Neutrophil (primary cell): Measurements from ENCODE around the gene RAI14.
"Not testable (repeated sequence)": the region's sequence is repeated elsewhere in the genome, so short reads cannot be mapped to it uniquely, and the experiment has no call there.

Source experiments
- H3K27ac ChIP-seq: fragments of 200-600 bp; sonication (generic); 2 replicates; pipeline ENCODE4 v1.5.1; 2016; ENCODE audit warnings: mild to moderate bottlenecking, moderate library complexity
- H3K27me3 ChIP-seq: fragments of 200-600 bp; sonication (generic); 2 replicates; pipeline ENCODE4 v1.6.0; 2016; ENCODE audit warnings: mild to moderate bottlenecking
- H3K36me3 ChIP-seq: fragments of 200-600 bp; sonication (generic); 2 replicates; pipeline ENCODE4 v1.5.1; 2017
- H3K4me1 ChIP-seq, 2 experiments: fragments of 200-600 bp in 1 of 2; sonication (generic) in 1 of 2; 1 replicate in 1 of 2; 2 replicates in 1 of 2; pipeline versions ENCODE4 v1.5.1 to v1.6.1; 2013 to 2016; ENCODE audit warnings: low read depth in 1 of 2, low read length in 1 of 2, mild to moderate bottlenecking in 1 of 2, moderate library complexity in 1 of 2; ENCODE audit not compliant: control insufficient read depth in 1 of 2, insufficient read depth in 1 of 2
- H3K4me3 ChIP-seq, 2 experiments: fragments of 200-600 bp in 1 of 2; sonication (generic) in 1 of 2; 1 replicate in 1 of 2; 2 replicates in 1 of 2; pipeline ENCODE4 v1.5.1; 2013 to 2016; ENCODE audit warnings: low read depth in 1 of 2, low read length in 1 of 2, mild to moderate bottlenecking in 1 of 2, moderate library complexity in 1 of 2
- H3K9me3 ChIP-seq: fragments of 200-600 bp; sonication (generic); 2 replicates; pipeline ENCODE4 v1.5.1; 2016
- TF ChIP-seq, protein P1 (sequence below): fragments of 200-600 bp; sonication (generic); IDR thresholded peaks from 2 replicates; pipeline ENCODE4 v1.5.1; 2016; ENCODE audit warnings: antibody characterized with exemption

RAI14 gene

DNA sequence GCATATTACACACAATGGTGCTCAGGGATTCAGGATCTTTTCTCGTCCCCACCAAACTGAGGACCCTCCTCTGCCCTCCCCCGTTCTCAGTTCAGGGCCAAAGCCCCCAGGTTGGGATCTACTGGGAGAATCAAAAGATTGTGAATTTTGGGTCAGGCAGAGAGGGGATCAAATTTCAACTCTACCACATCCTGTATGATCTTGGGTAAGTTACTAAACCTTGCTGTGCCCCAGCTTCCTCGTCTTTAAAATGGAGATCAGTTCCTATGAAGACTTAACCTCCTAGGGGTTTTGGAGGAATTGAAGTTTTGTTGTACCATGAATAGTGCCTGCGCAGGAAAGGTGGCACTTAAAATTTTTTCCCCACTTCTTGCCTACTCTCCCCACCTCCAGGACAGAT, 62.4 kb downstream of the RAI14 start:
- Histone ChIP-seq H3K9me3 (no peaks in the 10 kb centered on the region), H3K27ac (no peak overlapping the region), H3K4me3 (no peak overlapping the region), H3K4me1 (no peaks in the 10 kb centered on the region), H3K36me3 (no peaks in the 10 kb centered on the region), H3K27me3 (no peaks in the 10 kb centered on the region)
- TF ChIP-seq, protein P1, sequence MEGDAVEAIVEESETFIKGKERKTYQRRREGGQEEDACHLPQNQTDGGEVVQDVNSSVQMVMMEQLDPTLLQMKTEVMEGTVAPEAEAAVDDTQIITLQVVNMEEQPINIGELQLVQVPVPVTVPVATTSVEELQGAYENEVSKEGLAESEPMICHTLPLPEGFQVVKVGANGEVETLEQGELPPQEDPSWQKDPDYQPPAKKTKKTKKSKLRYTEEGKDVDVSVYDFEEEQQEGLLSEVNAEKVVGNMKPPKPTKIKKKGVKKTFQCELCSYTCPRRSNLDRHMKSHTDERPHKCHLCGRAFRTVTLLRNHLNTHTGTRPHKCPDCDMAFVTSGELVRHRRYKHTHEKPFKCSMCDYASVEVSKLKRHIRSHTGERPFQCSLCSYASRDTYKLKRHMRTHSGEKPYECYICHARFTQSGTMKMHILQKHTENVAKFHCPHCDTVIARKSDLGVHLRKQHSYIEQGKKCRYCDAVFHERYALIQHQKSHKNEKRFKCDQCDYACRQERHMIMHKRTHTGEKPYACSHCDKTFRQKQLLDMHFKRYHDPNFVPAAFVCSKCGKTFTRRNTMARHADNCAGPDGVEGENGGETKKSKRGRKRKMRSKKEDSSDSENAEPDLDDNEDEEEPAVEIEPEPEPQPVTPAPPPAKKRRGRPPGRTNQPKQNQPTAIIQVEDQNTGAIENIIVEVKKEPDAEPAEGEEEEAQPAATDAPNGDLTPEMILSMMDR, result no peak

GRCh38 chr5:34719029-34719428, 62.9 kb downstream of the RAI14 start:
- no peak overlapping the region for H3K4me3 ChIP-seq
- H3K27me3 ChIP-seq, result no peaks in the 10 kb centered on the region
- H3K4me1 ChIP-seq, result no peaks in the 10 kb centered on the region
- H3K36me3 ChIP-seq, result no peaks in the 10 kb centered on the region
- TF ChIP-seq, protein P1, result no peak
- no peaks in the 10 kb centered on the region for H3K9me3 ChIP-seq
- no peak overlapping the region for H3K27ac ChIP-seq

DNA sequence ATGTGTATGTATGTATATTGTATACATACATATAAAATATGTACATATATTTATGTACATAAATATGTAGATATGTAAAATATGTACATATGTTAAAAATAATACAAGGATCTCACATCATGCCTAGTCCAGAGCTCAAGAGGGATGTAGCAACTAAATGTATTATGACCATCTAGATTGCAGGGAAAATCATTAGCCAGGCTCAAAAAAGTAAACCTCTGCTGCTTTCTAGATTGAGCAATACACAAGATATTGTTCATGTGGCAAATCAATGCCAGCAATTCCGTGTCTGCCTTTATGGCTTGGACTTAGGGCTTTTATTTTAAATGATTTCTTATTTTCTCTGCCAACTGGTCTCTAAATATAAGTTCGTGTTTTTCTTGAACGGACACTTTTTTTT, 65.2 kb downstream of the RAI14 start:
- Histone ChIP-seq H3K4me3 (no peak overlapping the region), H3K36me3 (no peaks in the 10 kb centered on the region), H3K27ac (no peak overlapping the region), H3K4me1 (no peaks in the 10 kb centered on the region), H3K9me3 (no peaks in the 10 kb centered on the region), H3K27me3 (no peaks in the 10 kb centered on the region)
- TF ChIP-seq, protein P1, result no peak

DNA sequence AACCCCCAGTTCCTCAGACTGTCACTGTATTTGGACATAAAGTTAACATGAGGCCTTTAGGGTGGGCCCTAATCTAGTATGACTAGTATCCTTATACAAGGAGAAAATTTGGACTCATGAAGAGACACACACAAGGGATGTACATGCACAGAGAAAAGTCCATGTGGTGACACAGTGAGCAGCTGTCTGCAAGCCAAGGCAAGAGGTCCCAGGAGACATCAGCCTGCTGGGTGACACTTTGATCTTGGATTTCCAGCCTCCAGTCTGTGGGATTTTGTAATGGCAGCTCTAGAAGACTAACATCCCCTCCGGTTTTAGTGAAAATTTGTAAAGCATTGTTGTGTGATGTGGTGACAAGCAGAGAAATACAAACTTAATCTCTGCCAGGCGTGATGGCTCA, 66.1 kb downstream of the RAI14 start:
- Histone ChIP-seq H3K27ac (no peak overlapping the region), H3K4me1 (no peaks in the 10 kb centered on the region), H3K36me3 (no peaks in the 10 kb centered on the region), H3K9me3 (no peaks in the 10 kb centered on the region), H3K4me3 (no peak overlapping the region), H3K27me3 (no peaks in the 10 kb centered on the region)
- TF ChIP-seq, protein P1, result no peak

DNA sequence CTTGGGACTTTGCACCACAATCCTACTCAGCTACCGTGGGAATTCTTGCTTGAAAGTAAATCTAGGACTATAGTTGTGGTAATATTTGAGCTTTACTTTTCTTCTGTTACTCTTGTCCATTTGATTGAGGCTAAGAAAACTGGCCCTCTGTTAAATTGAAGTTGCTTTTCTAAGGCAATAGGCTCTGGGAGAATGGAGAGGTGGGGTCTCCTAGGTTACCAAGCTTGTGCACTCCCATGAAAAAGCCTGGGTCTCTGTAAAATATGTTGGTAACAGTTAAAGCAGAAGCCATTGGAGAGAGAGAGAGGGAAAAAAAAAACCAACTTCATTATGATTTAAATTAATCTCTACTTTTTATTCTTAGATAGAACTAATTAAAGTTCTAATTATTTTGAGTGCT, 68.6 kb downstream of the RAI14 start:
- no peaks in the 10 kb centered on the region for H3K27me3 ChIP-seq
- no peaks in the 10 kb centered on the region for H3K4me1 ChIP-seq
- no peak overlapping the region for H3K4me3 ChIP-seq
- no peaks in the 10 kb centered on the region for H3K36me3 ChIP-seq
- no peaks in the 10 kb centered on the region for H3K9me3 ChIP-seq
- no peak overlapping the region for H3K27ac ChIP-seq
- TF ChIP-seq, protein P1, result no peak

GRCh38 chr5:34727166-34727749, 71.1 kb downstream of the RAI14 start:
- H3K27ac ChIP-seq, result not testable (repeated sequence)

More at GRCh38 chr5:34727166-34727749, 71.1 kb downstream of the RAI14 start:
- H3K4me3 ChIP-seq, H3K36me3 ChIP-seq, H3K27me3 ChIP-seq, H3K4me1 ChIP-seq, H3K9me3 ChIP-seq: not testable (repeated sequence)
